OCI-LY7 (cell line): Measurements from ENCODE around the gene CMTM8. TPM values are rescaled to one million over a fixed set of nuclear protein-coding genes. Genes with fewer than 3 reads are reported as not detected.

Source experiments
- BruUV-seq: library from RNA; stranded (reverse); fragments of 400-500 nt; replicated peaks from 2 replicates; lab custom pipeline; 2021; lab: Mats Ljungman, UMichigan
- CTCF ChIA-PET: fragments of 300-600 bp; sonication (Branson Sonifier 250); formaldehyde crosslinking; loops from one replicate; lab custom pipeline; 2022; ENCODE audit warnings: antibody characterized with exemption; ENCODE audit not compliant: unreplicated experiment; lab: Charles Lee
- POLR2A ChIA-PET: fragments of 300-600 bp; sonication (Branson Sonifier 250); formaldehyde crosslinking; loops from one replicate; lab custom pipeline; 2022; ENCODE audit warnings: antibody characterized with exemption; lab: Charles Lee
- DNase-seq: peaks from one replicate; pipeline ENCODE4 v3.0.0-alpha.2; 2015; ENCODE audit warnings: low spot score
- H2AFZ ChIP-seq: fragments of 200-600 bp; sonication (generic), shearing (Covaris generic); 2 replicates; pipeline ENCODE4 v1.6.1; 2014; ENCODE audit warnings: mild to moderate bottlenecking, antibody characterized with exemption, low read length, moderate library complexity
- H3K27ac ChIP-seq: fragments of 200-600 bp; sonication (generic); 2 replicates; pipeline ENCODE4 v1.5.1; 2014; ENCODE audit warnings: mixed run types, low read depth, mild to moderate bottlenecking, moderate library complexity, low read length, inconsistent platforms; ENCODE audit not compliant: poor library complexity, severe bottlenecking
- H3K36me3 ChIP-seq: fragments of 200-600 bp; sonication (generic); 2 replicates; pipeline ENCODE4 v1.6.1; 2014; ENCODE audit warnings: mild to moderate bottlenecking, antibody characterized with exemption, low read length, moderate library complexity, mixed read lengths; ENCODE audit not compliant: insufficient read depth
- H3K4me1 ChIP-seq: fragments of 200-600 bp; sonication (generic); 2 replicates; pipeline ENCODE4 v1.5.1; 2014; ENCODE audit warnings: mild to moderate bottlenecking, low read length; ENCODE audit not compliant: insufficient read depth, poor library complexity, severe bottlenecking
- H3K4me2 ChIP-seq: fragments of 200-600 bp; sonication (generic); 2 replicates; pipeline ENCODE4 v1.6.1; 2014; ENCODE audit warnings: mild to moderate bottlenecking, low read length
- H3K4me3 ChIP-seq: fragments of 200-600 bp; sonication (generic); 2 replicates; pipeline ENCODE4 v1.5.1; 2014; ENCODE audit warnings: mild to moderate bottlenecking, low read depth, low read length; ENCODE audit not compliant: poor library complexity, severe bottlenecking
- H3K79me2 ChIP-seq: fragments of 200-600 bp; sonication (generic); 2 replicates; pipeline ENCODE4 v1.6.1; 2016; ENCODE audit warnings: low read depth, mild to moderate bottlenecking, low read length, moderate library complexity, mixed read lengths; ENCODE audit not compliant: insufficient read depth
- H3K9me2 ChIP-seq: fragments of 200-600 bp; sonication (generic); 2 replicates; pipeline ENCODE4 v1.6.1; 2016; ENCODE audit warnings: mild to moderate bottlenecking, low read length, mixed read lengths; ENCODE audit not compliant: insufficient read depth
- H3K9me3 ChIP-seq: fragments of 200-600 bp; sonication (generic); 2 replicates; pipeline ENCODE4 v1.6.1; 2014; ENCODE audit warnings: mild to moderate bottlenecking, mixed run types, low read length, mixed read lengths
- H4K20me1 ChIP-seq: fragments of 200-600 bp; sonication (generic); 2 replicates; pipeline ENCODE4 v1.6.1; 2014; ENCODE audit warnings: mild to moderate bottlenecking, antibody characterized with exemption, low read length, moderate library complexity, mixed read lengths; ENCODE audit not compliant: insufficient read depth
- CTCF ChIP-seq: fragments of 200-600 bp; sonication (generic); conservative IDR thresholded peaks from 2 replicates; pipeline ENCODE4 v1.5.1; 2014; ENCODE audit warnings: mild to moderate bottlenecking, antibody characterized with exemption, low read length, moderate library complexity, mixed read lengths
- EZH2phosphoT487 ChIP-seq: fragments of 200-600 bp; sonication (generic); IDR thresholded peaks from 2 replicates; pipeline ENCODE4 v1.6.1; 2018; ENCODE audit warnings: low read depth, borderline replicate concordance, mild to moderate bottlenecking, mixed run types, antibody characterized with exemption, low read length, moderate library complexity, mixed read lengths
- intact Hi-C: fragments of 100-400 bp; cut with micrococcal nuclease; formaldehyde crosslinking; loops from one replicate; pipeline ENCODE4 v1.10.0; 2022; ENCODE audit not compliant: unreplicated experiment
- total RNA-seq, 2 experiments: library from RNA; depleted of rRNA in 1 of 2; stranded (reverse); fragments of >200 nt in 1 of 2; shearing (Covaris generic) in 1 of 2; gene quantifications; 2 replicates each; pipeline ENCODE4 v1.2.3, GENCODE V29; 2014 to 2022

CMTM8 gene
- total RNA-seq, 2 experiments from 2014 or later: 1.5 to 3.0 TPM

- ChIA-PET POLR2A (interaction anchor here (0.8 to 1.0 kb wide), 3 partner anchors 16 to 166 kb away, joined by 3 read pairs; no protein-coding TSS in a partner anchor), CTCF (no interaction called here)
- H3K4me3 ChIP-seq: no peak overlapping the region
- H3K4me2 ChIP-seq: no peak overlapping the region
- intact Hi-C loops: no loop called here
- DNase-seq: no peak
- no peaks in the 10 kb centered on the region for H3K4me1 ChIP-seq
- H3K9me3 ChIP-seq: no peaks in the 10 kb centered on the region
- TF ChIP-seq CTCF: no peak
- no peak for TF ChIP-seq EZH2phosphoT487
- no peak overlapping the region for H3K27ac ChIP-seq
- no peaks in the 10 kb centered on the region for H4K20me1 ChIP-seq
- H3K9me2 ChIP-seq: no peaks in the 10 kb centered on the region
- no peaks in the 10 kb centered on the region for H3K79me2 ChIP-seq
- H3K36me3 ChIP-seq: no peaks in the 10 kb centered on the region
- BruUV-seq: no TSS peak
- H2AFZ ChIP-seq: no peak overlapping the region
These were observed 64.3 kb downstream of the CMTM8 start for GRCh38 chr3:32302601-32303398.

GRCh38 chr3:32303399-32303747 is 64.9 kb downstream of the CMTM8 start:
- no peak for DNase-seq
- Histone ChIP-seq H3K36me3 (no peaks in the 10 kb centered on the region), H3K4me2 (no peak overlapping the region), H3K79me2 (no peaks in the 10 kb centered on the region), H3K4me1 (no peaks in the 10 kb centered on the region), H3K27ac (no peak overlapping the region), H4K20me1 (no peaks in the 10 kb centered on the region), H2AFZ (no peak overlapping the region), H3K9me2 (no peaks in the 10 kb centered on the region), H3K9me3 (no peaks in the 10 kb centered on the region), H3K4me3 (no peak overlapping the region)
- no TSS peak for BruUV-seq
- CTCF ChIA-PET: no interaction called here
- TF ChIP-seq EZH2phosphoT487 (no peak), CTCF (no peak)
- intact Hi-C loops: no loop called here
- POLR2A ChIA-PET: interaction anchor here (0.8 kb wide), 1 partner anchor 34 kb away, joined by 3 read pairs; no protein-coding TSS in a partner anchor
